ENCODE measurements around the gene CFAP410.
"Not testable (repeated sequence)": the region's sequence is repeated elsewhere in the genome, so short reads cannot be mapped to it uniquely, and the experiment has no call there.

- not testable (repeated sequence) for TF ChIP-seq CTCF (IDR thresholded peaks at IDR 0.05); POLR2A (IDR thresholded peaks at IDR 0.05); POLR2AphosphoS5 (IDR thresholded peaks at IDR 0.05; ENCODE audit: insufficient read depth in 1 of 2, low read depth in 1 of 2)
Observed at GRCh38 chr21:44342981-44343380, 3.8 kb upstream of the CFAP410 start.

Measured in vagina (tissue), 2 donors.